AG04450 (cell line): ENCODE results near the gene IGHMBP2. TPM values are rescaled to one million over a fixed set of nuclear protein-coding genes. Genes with fewer than 3 reads are reported as not detected.

ENCODE experiments used
- CTCF ChIA-PET: fragments of 300-600, 350-600 bp; formaldehyde crosslinking; extraction: SDS; loops from one replicate; lab custom pipeline; 2022; ENCODE audit warnings: antibody characterized with exemption, inconsistent platforms; lab: Charles Lee
- POLR2A ChIA-PET: fragments of 350-600 bp; formaldehyde crosslinking; extraction: SDS; loops from one replicate; lab custom pipeline; 2021; ENCODE audit warnings: antibody characterized with exemption, inconsistent platforms; lab: Yijun Ruan, JAX
- DNase-seq: peaks from one replicate; pipeline ENCODE4 v3.0.0-alpha.2; 2011; ENCODE audit warnings: low read depth, low spot score
- H3K27ac ChIP-seq: one replicate; pipeline ENCODE4 v1.5.1; 2012; ENCODE audit warnings: low read depth, low read length, control low read depth
- H3K27me3 ChIP-seq: one replicate; pipeline ENCODE4 v1.6.0; 2012; ENCODE audit warnings: low read length; ENCODE audit not compliant: control insufficient read depth, insufficient read depth
- H3K4me3 ChIP-seq: 2 replicates; pipeline ENCODE4 v1.5.1; 2011; ENCODE audit warnings: mild to moderate bottlenecking, low read depth, low read length, control low read depth
- H3K9me3 ChIP-seq: 2 replicates; pipeline ENCODE4 v1.5.1; 2012; ENCODE audit warnings: low read length; ENCODE audit not compliant: control insufficient read depth, insufficient read depth
- CTCF ChIP-seq: IDR thresholded peaks from 2 replicates; pipeline ENCODE4 v1.5.1; 2011; ENCODE audit warnings: low read depth, low read length, control low read depth, inconsistent platforms
- polyA plus RNA-seq: library from polyadenylated mRNA; depleted of rRNA; stranded (reverse); fragments of >200 nt; gene quantifications from 2 replicates; pipeline ENCODE4 v1.2.3, GENCODE V29; 2011

Gene IGHMBP2
- polyA plus RNA-seq, 1 experiment, result 8.7 TPM

GRCh38 chr11:68965901-68966853 is 62.5 kb downstream of the IGHMBP2 start:
- no peak overlapping the region for H3K4me3 ChIP-seq
- H3K27me3 ChIP-seq, result peaks cover 30% of the 10 kb centered on the region
- peaks cover 7% of the 10 kb centered on the region for H3K9me3 ChIP-seq
- CTCF ChIA-PET, result no interaction called here
- H3K27ac ChIP-seq, result no peak overlapping the region
- no peak for DNase-seq
- POLR2A ChIA-PET, result no interaction called here
- TF ChIP-seq CTCF, result no peak

GRCh38 chr11:68966894-68967780 is 63.4 kb downstream of the IGHMBP2 start:
- CTCF ChIA-PET, result no interaction called here
- POLR2A ChIA-PET, result no interaction called here

GRCh38 chr11:68968306-68969250 is 64.9 kb downstream of the IGHMBP2 start:
- Histone ChIP-seq H3K27ac (no peak overlapping the region), H3K27me3 (peaks cover 42% of the 10 kb centered on the region), H3K4me3 (no peak overlapping the region), H3K9me3 (peaks cover 4% of the 10 kb centered on the region)
- ChIA-PET POLR2A (no interaction called here), CTCF (no interaction called here)
- no peak for TF ChIP-seq CTCF
- DNase-seq, result no peak

More at GRCh38 chr11:68966894-68967780, 63.4 kb downstream of the IGHMBP2 start:
- Histone ChIP-seq H3K9me3 (peaks cover 7% of the 10 kb centered on the region), H3K4me3 (no peak overlapping the region), H3K27ac (no peak overlapping the region), H3K27me3 (peaks cover 37% of the 10 kb centered on the region)
- DNase-seq, result no peak
- no peak for TF ChIP-seq CTCF

GRCh38 chr11:68969386-68969785 is 65.7 kb downstream of the IGHMBP2 start:
- CTCF ChIA-PET, result interaction anchor here (0.8 kb wide), 1 partner anchor 31 kb away, joined by 6 read pairs; no protein-coding TSS in a partner anchor
- no peak for TF ChIP-seq CTCF

More at GRCh38 chr11:68969386-68969785, 65.7 kb downstream of the IGHMBP2 start:
- Histone ChIP-seq H3K27ac (no peak overlapping the region), H3K4me3 (no peak overlapping the region), H3K9me3 (peaks cover 2% of the 10 kb centered on the region; the same call in 1 of the 2 replicates), H3K27me3 (peaks cover 38% of the 10 kb centered on the region)
- POLR2A ChIA-PET, result no interaction called here
- DNase-seq, result no peak
